GM23338 (cell line): ENCODE data around the gene TMEM231. TPM values are rescaled to one million over a fixed set of nuclear protein-coding genes. Genes with fewer than 3 reads are reported as not detected.
A peak's percentile ranks its signal among the peaks of the same experiment; 100 is the strongest.

Source experiments
- ATAC-seq: fragments of 200-7000 bp; cut with Tn5 transposase; 3 replicates; pipeline ENCODE4 v1.9.1; 2020
- DNase-seq: peaks from one replicate; pipeline ENCODE4 v3.0.0-alpha.2; 2015; ENCODE audit warnings: low spot score
- H2AFZ ChIP-seq: fragments of 200-600 bp; sonication (generic); 2 replicates; pipeline ENCODE4 v1.8.0; 2016; ENCODE audit warnings: antibody characterized with exemption, mild to moderate bottlenecking, moderate library complexity
- H3F3A ChIP-seq: fragments of 200-600 bp; sonication (generic); replicated peaks from 2 replicates; pipeline ENCODE4 v1.8.0; 2017; ENCODE audit warnings: antibody characterized with exemption, mixed run types, low read depth
- H3K27ac ChIP-seq: fragments of 200-600 bp; sonication (generic); 2 replicates; pipeline ENCODE4 v1.6.1; 2016; ENCODE audit warnings: low read depth
- H3K27me3 ChIP-seq: fragments of 200-600 bp; sonication (generic); 2 replicates; pipeline ENCODE4 v1.8.0; 2016; ENCODE audit warnings: mild to moderate bottlenecking, mixed run types, moderate library complexity; ENCODE audit not compliant: insufficient read depth
- H3K36me3 ChIP-seq: fragments of 200-600 bp; sonication (generic); 2 replicates; pipeline ENCODE4 v1.8.0; 2016; ENCODE audit warnings: mild to moderate bottlenecking; ENCODE audit not compliant: insufficient read depth
- H3K4me1 ChIP-seq: fragments of 200-600 bp; sonication (generic); 2 replicates; pipeline ENCODE4 v1.8.0; 2016; ENCODE audit warnings: mild to moderate bottlenecking, moderate library complexity; ENCODE audit not compliant: insufficient read depth
- H3K4me2 ChIP-seq: fragments of 200-600 bp; sonication (generic); 2 replicates; pipeline ENCODE4 v1.7.1; 2017; ENCODE audit warnings: mixed run types
- H3K4me3 ChIP-seq: fragments of 200-600 bp; sonication (generic); 2 replicates; pipeline ENCODE4 v1.6.1; 2016; ENCODE audit warnings: mixed run types
- H3K79me2 ChIP-seq: fragments of 200-600 bp; sonication (generic); replicated peaks from 2 replicates; pipeline ENCODE4 v1.8.0; 2017; ENCODE audit warnings: mild to moderate bottlenecking; ENCODE audit not compliant: insufficient read depth
- H3K9me2 ChIP-seq: fragments of 200-600 bp; sonication (generic); 2 replicates; pipeline ENCODE4 v1.8.0; 2017; ENCODE audit not compliant: insufficient read depth
- H4K20me1 ChIP-seq: fragments of 200-600 bp; sonication (generic); replicated peaks from 2 replicates; pipeline ENCODE4 v1.8.0; 2017; ENCODE audit warnings: mild to moderate bottlenecking; ENCODE audit not compliant: insufficient read depth
- H3K27ac Mint-ChIP-seq: 2 replicates; pipeline ENCODE4 v1.8.0; 2020; ENCODE audit warnings: inconsistent platforms, mild to moderate bottlenecking, moderate library complexity, mixed read lengths
- H3K27me3 Mint-ChIP-seq: 3 replicates; pipeline ENCODE4 v1.8.0; 2022; ENCODE audit warnings: low read depth, mild to moderate bottlenecking, moderate library complexity, mixed read lengths, inconsistent platforms; ENCODE audit not compliant: insufficient read depth, poor library complexity
- H3K36me3 Mint-ChIP-seq: 3 replicates; pipeline ENCODE4 v1.8.0; 2021; ENCODE audit warnings: low read depth, mild to moderate bottlenecking, inconsistent platforms, moderate library complexity, mixed read lengths
- H3K4me1 Mint-ChIP-seq: 3 replicates; pipeline ENCODE4 v1.8.0; 2020; ENCODE audit warnings: mild to moderate bottlenecking, inconsistent platforms, mixed read lengths
- H3K4me3 Mint-ChIP-seq: 3 replicates; pipeline ENCODE4 v1.8.0; 2021; ENCODE audit warnings: moderate library complexity, mild to moderate bottlenecking, inconsistent platforms, mixed read lengths
- H3K9me3 Mint-ChIP-seq: 3 replicates; pipeline ENCODE4 v1.8.0; 2020; ENCODE audit warnings: moderate library complexity, mild to moderate bottlenecking, inconsistent platforms, mixed read lengths
- CREB1 ChIP-seq: fragments of 250-450 bp; sonication (Bioruptor Pico); IDR thresholded peaks from 2 replicates; pipeline ENCODE4 v1.5.0; 2020; ENCODE audit warnings: low read depth, mild to moderate bottlenecking, moderate library complexity
- CTCF ChIP-seq, 2 experiments: fragments of 200-600 bp in 1 of 2; sonication (generic) in 1 of 2; conservative IDR thresholded peaks; 2 replicates each; pipeline versions ENCODE4 v1.5.1 to v1.6.1; 2016 to 2017; ENCODE audit warnings: antibody characterized with exemption in 2 of 2, low read depth in 2 of 2, mild to moderate bottlenecking in 2 of 2, moderate library complexity in 1 of 2
- EZH2 ChIP-seq: fragments of 200-600 bp; sonication (generic); IDR thresholded peaks from one replicate; pipeline ENCODE4 v1.8.0; 2017; ENCODE audit warnings: antibody characterized with exemption, mild to moderate bottlenecking, low read depth; ENCODE audit not compliant: unreplicated experiment
- EZH2phosphoT487 ChIP-seq: fragments of 200-600 bp; sonication (generic); IDR thresholded peaks from one replicate; pipeline ENCODE4 v1.8.1; 2018; ENCODE audit warnings: antibody characterized with exemption; ENCODE audit not compliant: unreplicated experiment
- JUNB ChIP-seq: IDR thresholded peaks from one replicate; pipeline ENCODE4 v1.6.1; 2016; ENCODE audit warnings: antibody characterized with exemption; ENCODE audit not compliant: unreplicated experiment
- NANOG ChIP-seq: IDR thresholded peaks from 2 replicates; pipeline ENCODE4 v1.6.1; 2016; ENCODE audit warnings: antibody characterized with exemption, borderline replicate concordance
- REST ChIP-seq: IDR thresholded peaks from one replicate; pipeline ENCODE4 v1.6.1; 2018; ENCODE audit warnings: antibody characterized with exemption; ENCODE audit not compliant: unreplicated experiment
- STAT1 ChIP-seq: IDR thresholded peaks from one replicate; pipeline ENCODE4 v1.6.1; 2016; ENCODE audit warnings: antibody characterized with exemption; ENCODE audit not compliant: unreplicated experiment
- ZNF114 ChIP-seq: fragments of 250-450 bp; sonication (Bioruptor Pico); IDR thresholded peaks from 2 replicates; pipeline ENCODE4 v1.5.0; 2020; ENCODE audit warnings: mild to moderate bottlenecking, moderate library complexity
- polyA plus RNA-seq: library from polyadenylated mRNA; unstranded; fragments of >200 nt; fragmentation: Nextera tagmentation; extraction: Ambion mirVana; gene quantifications from 2 replicates; pipeline ENCODE4 v1.2.1, GENCODE V29; 2016
- total RNA-seq: library from RNA; depleted of rRNA; stranded (reverse); fragments of >200 nt; shearing (Covaris generic); gene quantifications from 2 replicates; pipeline ENCODE4 v1.2.3, GENCODE V29; 2014

TMEM231 gene
- total and polyA plus RNA-seq, 2 experiments from 2014 or later, result 5.3 to 19.9 TPM

GRCh38 chr16:75534560-75535205 lies 21.4 kb downstream of the TMEM231 start:
- H3K27me3 Mint-ChIP-seq, result peaks cover 7% of the 10 kb centered on the region
- H3K4me2 ChIP-seq, result no peak overlapping the region
- no peak; the same call in 1 of the 3 replicates for ATAC-seq
- H3K9me3 Mint-ChIP-seq, result no peaks in the 10 kb centered on the region
- DNase-seq, result no peak
- H3K36me3 Mint-ChIP-seq, result no peaks in the 10 kb centered on the region
- peaks cover 9% of the 10 kb centered on the region; the same call in 1 of the 3 replicates for H3K4me1 Mint-ChIP-seq
- no peak overlapping the region for H3K27ac Mint-ChIP-seq
- no peak for TF ChIP-seq EZH2phosphoT487
- TF ChIP-seq STAT1, result no peak
- TF ChIP-seq CTCF (conservative IDR thresholded peaks at IDR 0.05; ENCODE audit: low read depth in 2 of 2), result no peak
- TF ChIP-seq ZNF114 (CRISPR knock-in tag), result no peak
- TF ChIP-seq REST, result no peak
- no peak for TF ChIP-seq JUNB
- no peak for TF ChIP-seq NANOG
- no peak overlapping the region for H3K27ac ChIP-seq
- no peaks in the 10 kb centered on the region for H3K9me2 ChIP-seq
- peak overlapping the region; percentile 93 for H2AFZ ChIP-seq
- H4K20me1 ChIP-seq, result no peaks in the 10 kb centered on the region
- H3F3A ChIP-seq, result no peaks in the 10 kb centered on the region
- H3K79me2 ChIP-seq, result no peaks in the 10 kb centered on the region
- no peak overlapping the region for H3K4me3 Mint-ChIP-seq
- H3K27me3 ChIP-seq, result no peaks in the 10 kb centered on the region
- H3K4me1 ChIP-seq, result 0 out of 2 replicates have a peak, but pooled peaks cover 5% of the 10 kb centered on the region
- no peaks in the 10 kb centered on the region for H3K36me3 ChIP-seq
- no peak overlapping the region for H3K4me3 ChIP-seq

- Mint-ChIP-seq H3K27me3 (peaks cover 12% of the 10 kb centered on the region), H3K36me3 (no peaks in the 10 kb centered on the region), H3K4me3 (no peak overlapping the region), H3K4me1 (peaks cover 9% of the 10 kb centered on the region; the same call in 1 of the 3 replicates), H3K27ac (no peak overlapping the region), H3K9me3 (no peaks in the 10 kb centered on the region)
- Histone ChIP-seq H3F3A (no peaks in the 10 kb centered on the region), H3K27me3 (no peaks in the 10 kb centered on the region), H4K20me1 (no peaks in the 10 kb centered on the region), H3K79me2 (no peaks in the 10 kb centered on the region), H3K4me1 (0 out of 2 replicates have a peak, but pooled peaks cover 5% of the 10 kb centered on the region), H3K27ac (no peak overlapping the region), H3K4me2 (no peak overlapping the region), H3K36me3 (no peaks in the 10 kb centered on the region), H2AFZ (no peak overlapping the region), H3K4me3 (no peak overlapping the region), H3K9me2 (no peaks in the 10 kb centered on the region)
- DNase-seq, result no peak
- no peak for TF ChIP-seq CREB1 (CRISPR knock-in tag)
- no peak for TF ChIP-seq EZH2
- ATAC-seq, result no peak
Observed at GRCh38 chr16:75532791-75533190, 23.3 kb downstream of the TMEM231 start.
